ENCODE measurements around the gene CEP164.

Gene CEP164

GRCh38 chr11:117423046-117423575 lies 95.5 kb downstream of the CEP164 start:
- DNase-seq (ENCODE audit: low read depth), result no peak
- no peak overlapping the region for H3K4me3 ChIP-seq (ENCODE audit: low read depth, low read length)
- TF ChIP-seq CTCF (IDR thresholded peaks at IDR 0.05; ENCODE audit: low read depth, low read length, missing control alignments), result no peak

- TF ChIP-seq CTCF (IDR thresholded peaks at IDR 0.05; ENCODE audit: low read depth, low read length, missing control alignments), result no peak
- no peak overlapping the region for H3K4me3 ChIP-seq (ENCODE audit: low read depth, low read length)
- DNase-seq (ENCODE audit: low read depth), result no peak
These were observed 97.1 kb downstream of the CEP164 start for GRCh38 chr11:117424781-117425180.

GRCh38 chr11:117425679-117426296 lies 98.1 kb downstream of the CEP164 start:
- no peak overlapping the region for H3K4me3 ChIP-seq (ENCODE audit: low read depth, low read length)
- DNase-seq (ENCODE audit: low read depth), result no peak
- TF ChIP-seq CTCF (IDR thresholded peaks at IDR 0.05; ENCODE audit: low read depth, low read length, missing control alignments), result no peak

GRCh38 chr11:117426297-117426685 lies 98.6 kb downstream of the CEP164 start:
- H3K4me3 ChIP-seq (ENCODE audit: low read depth, low read length), result no peak overlapping the region
- DNase-seq (ENCODE audit: low read depth), result no peak
- peak; percentile 99 for TF ChIP-seq CTCF (IDR thresholded peaks at IDR 0.05; ENCODE audit: low read depth, low read length, missing control alignments)

GRCh38 chr11:117426941-117427340 lies 99.3 kb downstream of the CEP164 start:
- H3K4me3 ChIP-seq (ENCODE audit: low read depth, low read length), result no peak overlapping the region
- no peak for DNase-seq (ENCODE audit: low read depth)
- no peak for TF ChIP-seq CTCF (IDR thresholded peaks at IDR 0.05; ENCODE audit: low read depth, low read length, missing control alignments)

- H3K4me3 ChIP-seq (ENCODE audit: low read depth, low read length), result no peak overlapping the region
- no peak for TF ChIP-seq CTCF (IDR thresholded peaks at IDR 0.05; ENCODE audit: low read depth, low read length, missing control alignments)
- DNase-seq (ENCODE audit: low read depth), result no peak
These were observed 99.8 kb downstream of the CEP164 start for GRCh38 chr11:117427356-117427874.

All from GM12864 (cell line).